GM10266 (cell line): ENCODE measurements around the gene ZSCAN22.
"Not testable (repeated sequence)": the region's sequence is repeated elsewhere in the genome, so short reads cannot be mapped to it uniquely, and the experiment has no call there.

Experiments used
- DNase-seq: peaks from one replicate; pipeline ENCODE4 v3.0.0; 2012; ENCODE audit errors: extremely low spot score
- TF ChIP-seq, protein P1 (sequence below): IDR thresholded peaks from 2 replicates; pipeline ENCODE4 v1.5.1; 2012; ENCODE audit warnings: mild to moderate bottlenecking, low read depth; ENCODE audit not compliant: control insufficient read depth, insufficient read depth; ENCODE audit errors: missing control alignments

ZSCAN22 gene

DNA sequence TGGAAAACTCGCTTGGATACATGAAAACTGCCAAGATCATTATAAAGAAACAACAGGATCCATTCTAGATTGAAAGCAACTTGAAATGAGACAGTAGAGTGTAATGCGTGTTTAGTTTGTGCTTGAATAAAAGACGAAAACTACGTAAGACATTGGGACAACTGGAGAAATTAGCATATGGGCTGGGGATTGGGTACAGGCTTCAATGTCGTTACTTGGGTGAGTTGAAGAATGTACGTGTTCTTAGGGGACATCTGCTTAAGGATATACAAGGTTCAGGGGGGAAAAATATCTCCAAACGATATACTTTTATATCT, 22.1 kb upstream of the ZSCAN22 start:
- TF ChIP-seq, protein P1, sequence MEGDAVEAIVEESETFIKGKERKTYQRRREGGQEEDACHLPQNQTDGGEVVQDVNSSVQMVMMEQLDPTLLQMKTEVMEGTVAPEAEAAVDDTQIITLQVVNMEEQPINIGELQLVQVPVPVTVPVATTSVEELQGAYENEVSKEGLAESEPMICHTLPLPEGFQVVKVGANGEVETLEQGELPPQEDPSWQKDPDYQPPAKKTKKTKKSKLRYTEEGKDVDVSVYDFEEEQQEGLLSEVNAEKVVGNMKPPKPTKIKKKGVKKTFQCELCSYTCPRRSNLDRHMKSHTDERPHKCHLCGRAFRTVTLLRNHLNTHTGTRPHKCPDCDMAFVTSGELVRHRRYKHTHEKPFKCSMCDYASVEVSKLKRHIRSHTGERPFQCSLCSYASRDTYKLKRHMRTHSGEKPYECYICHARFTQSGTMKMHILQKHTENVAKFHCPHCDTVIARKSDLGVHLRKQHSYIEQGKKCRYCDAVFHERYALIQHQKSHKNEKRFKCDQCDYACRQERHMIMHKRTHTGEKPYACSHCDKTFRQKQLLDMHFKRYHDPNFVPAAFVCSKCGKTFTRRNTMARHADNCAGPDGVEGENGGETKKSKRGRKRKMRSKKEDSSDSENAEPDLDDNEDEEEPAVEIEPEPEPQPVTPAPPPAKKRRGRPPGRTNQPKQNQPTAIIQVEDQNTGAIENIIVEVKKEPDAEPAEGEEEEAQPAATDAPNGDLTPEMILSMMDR: no peak
- DNase-seq: no peak

DNA sequence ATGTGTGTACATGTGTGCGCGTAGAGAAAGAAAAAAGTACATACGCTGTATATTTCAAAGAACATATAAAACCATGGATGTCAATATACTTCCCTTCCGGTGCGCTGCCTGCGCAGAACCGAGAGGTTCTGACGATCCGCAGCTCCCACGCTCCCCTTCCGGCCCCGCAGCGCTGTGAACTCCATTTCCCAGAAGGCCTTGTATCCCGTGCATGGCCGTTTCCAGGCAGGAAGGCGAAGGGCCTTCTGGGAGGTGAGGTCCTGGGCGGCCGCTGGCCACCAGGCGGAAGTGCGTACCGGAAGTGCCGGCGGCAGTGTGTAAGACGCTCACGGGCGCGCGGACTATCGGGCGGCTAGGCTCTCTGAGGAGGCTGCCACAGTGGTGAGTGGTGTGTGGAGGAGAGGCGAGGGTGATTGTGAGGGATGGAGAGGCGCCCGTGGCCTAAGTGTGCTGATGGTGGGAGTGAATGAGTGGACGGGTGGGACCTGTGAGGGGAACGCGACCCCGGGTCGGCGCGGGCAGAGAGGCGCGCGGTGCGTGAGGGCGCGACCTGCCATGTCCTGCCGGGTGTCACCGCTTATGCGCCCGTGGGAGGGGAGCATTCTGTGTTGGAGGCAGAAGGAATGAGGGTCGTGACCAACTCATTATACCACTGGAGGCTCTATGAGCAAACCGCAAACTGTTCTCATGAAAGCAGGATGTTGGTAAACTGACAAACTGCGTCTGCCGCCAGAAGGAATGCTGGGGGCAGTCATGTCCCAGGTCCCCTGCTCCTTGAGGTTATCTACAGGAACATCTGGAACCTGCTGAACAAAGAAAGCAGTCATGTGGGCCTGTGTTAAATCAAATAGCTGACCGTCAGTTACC, 21.5 kb upstream of the ZSCAN22 start, which contains the start of gene ERVK3-1:
ERVK3-1 (plus strand) TSS at position 313 of the 867 bp plus-strand sequence. CDS start 6,792 bp downstream, outside the sequence.
- DNase-seq: peak; percentile 93
- TF ChIP-seq, protein P1: peak; percentile 0

DNA sequence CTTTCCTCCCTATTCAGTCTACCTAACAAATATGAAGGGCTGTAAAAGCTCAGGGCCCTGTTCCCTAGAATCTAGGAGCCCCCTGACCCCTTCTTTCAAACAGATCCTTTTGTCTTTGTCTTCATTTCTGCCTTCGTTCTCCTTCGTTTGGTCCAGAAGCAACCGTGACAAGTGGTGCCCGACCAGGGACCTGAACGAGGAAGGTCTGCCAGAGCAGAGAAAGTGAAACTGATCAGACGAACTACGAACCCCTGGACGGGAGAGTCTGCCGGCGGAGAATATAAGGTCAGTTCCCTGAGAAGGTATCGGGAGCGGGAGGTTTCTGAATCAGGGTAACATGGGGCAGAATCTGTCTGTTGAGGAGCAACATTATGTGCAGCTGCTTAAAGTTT, 20.9 kb upstream of the ZSCAN22 start:
- no peak for DNase-seq
- TF ChIP-seq, protein P1: no peak

DNA sequence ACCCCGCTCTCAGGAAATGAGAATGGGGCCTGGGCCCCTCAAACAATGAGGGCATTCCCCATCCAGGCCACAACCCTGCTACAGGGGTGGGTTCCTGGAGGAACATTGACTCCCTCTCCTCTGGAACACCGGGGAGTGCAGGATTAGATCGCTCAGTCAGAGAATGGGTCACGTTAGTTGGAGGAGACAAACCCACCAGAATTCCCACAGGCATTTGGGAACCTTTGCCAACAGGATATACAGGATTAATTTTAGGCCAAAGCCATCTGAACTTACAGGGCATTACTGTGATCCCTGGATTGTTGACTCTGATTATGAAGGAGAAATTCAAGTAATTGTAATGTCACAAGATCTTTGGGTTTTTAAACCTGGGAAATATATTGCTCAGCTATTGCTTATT, 19.1 kb upstream of the ZSCAN22 start:
- TF ChIP-seq, protein P1: no peak

DNA sequence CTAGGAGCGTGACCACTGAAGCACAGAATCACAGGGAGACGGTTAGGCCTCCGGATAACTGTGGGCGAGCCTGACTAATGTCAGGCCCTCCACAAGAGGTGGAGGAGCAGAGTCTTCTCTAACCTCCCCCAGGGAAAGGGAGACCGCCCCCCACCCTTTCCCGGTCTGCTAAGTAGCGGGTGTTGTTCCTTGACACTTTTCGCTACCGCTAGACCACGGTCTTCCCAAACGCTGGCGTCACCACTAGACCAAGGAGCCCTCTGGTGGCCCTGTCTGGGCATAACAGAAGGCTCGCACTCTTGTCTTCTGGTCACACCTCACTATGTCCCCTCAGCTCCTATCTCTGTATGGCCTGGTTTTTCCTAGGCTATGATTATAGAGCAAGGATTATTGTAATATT, 16.1 kb upstream of the ZSCAN22 start:
- TF ChIP-seq, protein P1: peak; percentile 14
- not testable (repeated sequence) for DNase-seq

More for the DNA sequence above, 19.1 kb upstream of the ZSCAN22 start:
- no peak for DNase-seq

DNA sequence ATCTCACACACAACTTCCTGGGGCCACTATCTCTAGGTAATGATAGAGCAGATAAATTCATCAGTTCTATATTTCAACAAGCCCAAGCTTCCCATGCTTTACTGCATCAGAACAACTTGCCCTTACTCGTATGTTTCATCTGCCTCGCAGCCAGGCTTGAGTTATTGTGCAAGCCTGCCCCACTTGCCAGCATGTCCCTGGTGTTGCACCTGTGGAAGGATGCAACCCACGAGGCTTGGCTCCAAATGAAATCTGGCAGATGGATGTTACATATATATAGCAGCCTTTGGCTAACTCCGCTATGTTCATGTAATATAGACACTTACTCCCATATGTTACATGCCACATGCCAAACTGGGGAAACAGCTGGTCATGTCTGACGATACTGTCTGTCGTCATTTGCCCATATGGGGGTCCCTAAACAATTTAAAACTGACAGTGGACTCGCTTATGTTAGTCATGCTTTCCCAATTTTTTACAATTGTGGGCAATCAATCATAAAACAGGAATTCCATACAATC, 15.4 kb upstream of the ZSCAN22 start:
- TF ChIP-seq, protein P1: no peak
- no peak for DNase-seq

DNA sequence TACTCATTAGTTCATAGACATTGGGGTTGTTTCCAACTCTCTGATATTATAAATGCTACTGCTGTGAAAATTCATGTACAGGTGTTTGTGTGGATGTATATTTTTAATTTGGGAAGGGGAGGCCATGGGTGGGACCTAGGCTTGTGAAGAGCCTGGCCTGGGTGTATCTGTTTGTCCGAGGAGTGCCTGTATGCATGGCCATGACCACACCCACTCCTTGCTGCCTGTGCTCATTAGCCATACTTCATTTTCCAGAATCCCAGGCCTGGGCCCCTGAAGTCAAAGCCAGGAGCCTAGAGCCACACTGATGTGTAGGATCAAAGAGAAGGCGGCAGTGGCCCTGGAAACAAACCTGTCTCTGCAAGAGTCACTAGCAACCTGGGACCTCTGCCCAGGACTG, 11.2 kb upstream of the ZSCAN22 start:
- TF ChIP-seq, protein P1: no peak

More for the DNA sequence above, 11.2 kb upstream of the ZSCAN22 start:
- DNase-seq: no peak
